NCI-H1930 (cell line): ENCODE data around the gene LPIN3.

ENCODE experiments used
- DNase-seq, 2 experiments: peaks; one replicate each; lab custom pipeline; 2025; lab: John Stamatoyannopoulos, UW

Gene LPIN3

GRCh38 chr20:41350408-41350962, 9.9 kb downstream of the LPIN3 start:
- DNase-seq: no peak

GRCh38 chr20:41352106-41352505, 11.5 kb downstream of the LPIN3 start:
- DNase-seq: no peak

- DNase-seq: no peak
Observed at GRCh38 chr20:41352666-41353065, 12.0 kb downstream of the LPIN3 start.

GRCh38 chr20:41353530-41353929, 12.9 kb downstream of the LPIN3 start:
- no peak for DNase-seq

GRCh38 chr20:41355192-41355591, 14.6 kb downstream of the LPIN3 start:
- no peak for DNase-seq

- DNase-seq: no peak
Observed at GRCh38 chr20:41355598-41356203, 15.1 kb downstream of the LPIN3 start.

GRCh38 chr20:41356951-41357350, 16.3 kb downstream of the LPIN3 start:
- no peak for DNase-seq

GRCh38 chr20:41357424-41358163, 17.0 kb downstream of the LPIN3 start:
- no peak for DNase-seq

GRCh38 chr20:41358230-41358629, 17.6 kb downstream of the LPIN3 start:
- no peak for DNase-seq

- DNase-seq: no peak
Observed at GRCh38 chr20:41358717-41359116, 18.1 kb downstream of the LPIN3 start.

- no peak for DNase-seq
Observed at GRCh38 chr20:41359541-41360011, 19.0 kb downstream of the LPIN3 start.

- DNase-seq: no peak
Observed at GRCh38 chr20:41360831-41361756, 20.5 kb downstream of the LPIN3 start.

- DNase-seq: no peak
Observed at GRCh38 chr20:41361757-41362747, 21.4 kb downstream of the LPIN3 start.

GRCh38 chr20:41362748-41363140, 22.1 kb downstream of the LPIN3 start:
- DNase-seq: no peak

- no peak for DNase-seq
Observed at GRCh38 chr20:41363601-41364000, 23.0 kb downstream of the LPIN3 start.

- no peak for DNase-seq
Observed at GRCh38 chr20:41364236-41364855, 23.7 kb downstream of the LPIN3 start.

- no peak for DNase-seq
Observed at GRCh38 chr20:41364967-41365765, 24.5 kb downstream of the LPIN3 start.

- no peak for DNase-seq
Observed at GRCh38 chr20:41365777-41366545, 25.3 kb downstream of the LPIN3 start.
